ENCODE data around the gene KNDC1. TPM values are rescaled to one million over a fixed set of nuclear protein-coding genes. Genes with fewer than 3 reads are reported as not detected.
A peak's percentile ranks its signal among the peaks of the same experiment; 100 is the strongest.

KNDC1 gene
- total and polyA plus RNA-seq, 2 donors (not counting 1 experiment from before 2014, with no cell fraction given): 0.17 to 0.45 TPM

GRCh38 chr10:133255323-133255722 is 95.3 kb downstream of the KNDC1 start:
- Histone ChIP-seq H3K27me3 (replicated peaks in 1 of 4; ENCODE audit: control extremely low read depth in 1 of 4, control insufficient read depth in 3 of 4, insufficient read depth in 4 of 4, low read length in 3 of 4) (no peaks in the 10 kb centered on the region), H3K27ac (ENCODE audit: low read length in 2 of 2) (no peak overlapping the region), H2AFZ (ENCODE audit: insufficient read depth, low read depth, low read length, poor library complexity, severe bottlenecking) (no peak overlapping the region), H3K79me2 (ENCODE audit: control insufficient read depth, insufficient read depth, low read length) (no peaks in the 10 kb centered on the region), H3K9me3 (ENCODE audit: control extremely low read depth in 1 of 3, control insufficient read depth in 2 of 3, insufficient read depth in 1 of 3, low read length in 2 of 3) (no peaks in the 10 kb centered on the region), H3K9ac (ENCODE audit: low read length) (no peak overlapping the region), H4K20me1 (ENCODE audit: control insufficient read depth, insufficient read depth, low read length, poor library complexity, severe bottlenecking) (no peaks in the 10 kb centered on the region), H3K36me3 (replicated peaks in 1 of 2; ENCODE audit: control extremely low read depth in 1 of 2, control insufficient read depth in 1 of 2, extremely low read depth in 1 of 2, insufficient read depth in 2 of 2, low read length in 1 of 2) (no peaks in the 10 kb centered on the region), H3K4me1 (ENCODE audit: control insufficient read depth in 2 of 2, insufficient read depth in 2 of 2, low read length in 2 of 2) (peaks cover 31 to 35% of the 10 kb centered on the region in 2 donors), H3K4me2 (replicated peaks; ENCODE audit: low read depth, low read length, poor library complexity, severe bottlenecking) (no peak overlapping the region), H3K4me3 (ENCODE audit: control extremely low read depth in 1 of 5, extremely low read depth in 1 of 5, insufficient read depth in 1 of 5, low read depth in 2 of 5, low read length in 4 of 5) (no peak overlapping the region)
- CTCF ChIA-PET: interaction anchor here (4.7 kb wide), 1 partner anchor 112 kb away, joined by 18 read pairs; no protein-coding TSS in a partner anchor
- DNase-seq (no peak), ATAC-seq (ENCODE audit: low read depth) (no peak)
- TF ChIP-seq EZH2 (IDR thresholded peaks at IDR 0.05; ENCODE audit: borderline replicate concordance, insufficient read depth, low read depth, low read length, poor library complexity, severe bottlenecking) (no peak), CTCF (IDR thresholded peaks at IDR 0.05) (no peak)
- Mint-ChIP-seq H3K9me3 (ENCODE audit: insufficient read depth) (no peaks in the 10 kb centered on the region), H3K4me1 (peaks cover 30% of the 10 kb centered on the region), H3K27ac (no peak overlapping the region), H3K27me3 (peaks cover 3% of the 10 kb centered on the region), H3K4me3 (no peak overlapping the region)
- WGBS (ENCODE audit: insufficient coverage): 97% methylated on average over 12 of the region's 15 CpGs
- POLR2A ChIA-PET: no interaction called here
- intact Hi-C loops (cut with micrococcal nuclease): no loop called here

- ChIA-PET POLR2A (interaction anchor here (0.5 to 3.5 kb wide), 4 partner anchors 18 to 317 kb away, joined by 3 to 12 read pairs (median 6); partner anchors contain the start of gene ADAM8), CTCF (interaction anchor here (0.6 to 8.9 kb wide), 17 partner anchors 8 to 114 kb away, joined by 3 to 80 read pairs (median 5); partner anchors contain the start of gene ADAM8)
- Mint-ChIP-seq H3K27ac (peak overlapping the region; percentile 83), H3K9me3 (ENCODE audit: insufficient read depth) (no peaks in the 10 kb centered on the region), H3K4me3 (peak overlapping the region; percentile 73), H3K27me3 (no peaks in the 10 kb centered on the region), H3K4me1 (peaks cover 44% of the 10 kb centered on the region)
- Histone ChIP-seq H3K9ac (ENCODE audit: low read length) (peak overlapping the region; percentile 40), H3K4me2 (replicated peaks; ENCODE audit: low read depth, low read length, poor library complexity, severe bottlenecking) (peak overlapping the region; percentile 86), H3K27ac (ENCODE audit: low read length in 2 of 2) (peak overlapping the region; percentile 34 to 60), H4K20me1 (ENCODE audit: control insufficient read depth, insufficient read depth, low read length, poor library complexity, severe bottlenecking) (no peaks in the 10 kb centered on the region), H3K4me1 (ENCODE audit: control insufficient read depth in 2 of 2, insufficient read depth in 2 of 2, low read length in 2 of 2) (peaks cover 43 to 52% of the 10 kb centered on the region in 2 donors), H3K27me3 (replicated peaks in 1 of 4; ENCODE audit: control extremely low read depth in 1 of 4, control insufficient read depth in 3 of 4, insufficient read depth in 4 of 4, low read length in 3 of 4) (no peaks in the 10 kb centered on the region), H2AFZ (ENCODE audit: insufficient read depth, low read depth, low read length, poor library complexity, severe bottlenecking) (peak overlapping the region; percentile 87), H3K79me2 (ENCODE audit: control insufficient read depth, insufficient read depth, low read length) (no peaks in the 10 kb centered on the region), H3K9me3 (ENCODE audit: control extremely low read depth in 1 of 3, control insufficient read depth in 2 of 3, insufficient read depth in 1 of 3, low read length in 2 of 3) (no peaks in the 10 kb centered on the region), H3K4me3 (ENCODE audit: control extremely low read depth in 1 of 5, extremely low read depth in 1 of 5, insufficient read depth in 1 of 5, low read depth in 2 of 5, low read length in 4 of 5) (peak overlapping the region in 4 of 5 experiments; percentile 24 to 35 (median 26)), H3K36me3 (replicated peaks in 1 of 2; ENCODE audit: control extremely low read depth in 1 of 2, control insufficient read depth in 1 of 2, extremely low read depth in 1 of 2, insufficient read depth in 2 of 2, low read length in 1 of 2) (peaks cover 0 to 3% of the 10 kb centered on the region in 2 experiments)
- TF ChIP-seq CTCF (IDR thresholded peaks at IDR 0.05): no peak
- TF ChIP-seq EZH2 (IDR thresholded peaks at IDR 0.05; ENCODE audit: borderline replicate concordance, insufficient read depth, low read depth, low read length, poor library complexity, severe bottlenecking): no peak
- ATAC-seq (ENCODE audit: low read depth): peak; percentile 20
- DNase-seq: peak; percentile 69
- under 1% methylated on average over 27 of the region's 27 CpGs for WGBS (ENCODE audit: insufficient coverage)
- intact Hi-C loops (cut with micrococcal nuclease): loop anchor here (2.0 kb wide), 2 partner anchors 17 to 51 kb away; partner anchors contain the start of genes TUBGCP2 and ZNF511
Measured at GRCh38 chr10:133257489-133258065, 97.6 kb downstream of the KNDC1 start.
